OCI-LY3 (cell line): ENCODE measurements around the gene PHKB.

ENCODE experiments used
- H2AFZ ChIP-seq: fragments of 200-600, 300-600 bp; shearing (Covaris generic); 2 replicates; pipeline ENCODE4 v1.6.0; 2014; ENCODE audit warnings: antibody characterized with exemption, low read depth, low read length
- H3K27ac ChIP-seq: fragments of 200-600, 300-600 bp; sonication (generic); 2 replicates; pipeline ENCODE4 v1.5.1; 2014; ENCODE audit warnings: mild to moderate bottlenecking, low read length, moderate library complexity, mixed read lengths
- H3K27me3 ChIP-seq: fragments of 200-600, 300-600 bp; sonication (generic); 2 replicates; pipeline ENCODE4 v1.6.1; 2014; ENCODE audit warnings: low read depth, low read length, mixed read lengths
- H3K36me3 ChIP-seq: fragments of 200-600, 300-600 bp; sonication (generic); replicated peaks from 2 replicates; pipeline ENCODE3; 2014; ENCODE audit warnings: low read depth, low read length, mixed read lengths
- H3K4me1 ChIP-seq: fragments of 300-600, 200-600 bp; sonication (generic); 2 replicates; pipeline ENCODE4 v1.6.1; 2014; ENCODE audit warnings: low read length, mixed read lengths
- H3K4me2 ChIP-seq: fragments of 200-600, 300-600 bp; sonication (generic); 2 replicates; pipeline ENCODE4 v1.6.1; 2014; ENCODE audit warnings: low read length, mixed read lengths
- H3K4me3 ChIP-seq: fragments of 300-600, 200-600 bp; sonication (generic); 2 replicates; pipeline ENCODE4 v1.5.1; 2014; ENCODE audit warnings: antibody characterized with exemption, mild to moderate bottlenecking, low read length, moderate library complexity
- H3K79me2 ChIP-seq: fragments of 300-600, 200-600 bp; shearing (Covaris generic); 2 replicates; pipeline ENCODE4 v1.6.1; 2014; ENCODE audit warnings: mild to moderate bottlenecking, low read length, mixed read lengths
- H3K9ac ChIP-seq: fragments of 300-600, 200-600 bp; shearing (Covaris generic); 2 replicates; pipeline ENCODE4 v1.6.0; 2014; ENCODE audit warnings: mild to moderate bottlenecking, low read length, moderate library complexity
- H3K9me3 ChIP-seq: fragments of 200-600, 300-600 bp; shearing (Covaris generic); 2 replicates; pipeline ENCODE4 v1.6.1; 2014; ENCODE audit warnings: low read length, mixed read lengths; ENCODE audit not compliant: insufficient read depth
- H4K20me1 ChIP-seq: fragments of 200-600, 300-600 bp; sonication (generic); 2 replicates; pipeline ENCODE4 v1.6.1; 2016; ENCODE audit warnings: low read length, mixed read lengths; ENCODE audit not compliant: insufficient read depth
- EZH2phosphoT487 ChIP-seq: fragments of 200-600 bp; shearing (Covaris generic); IDR thresholded peaks from 2 replicates; pipeline ENCODE4 v1.6.1; 2018; ENCODE audit warnings: antibody characterized with exemption, mixed run types, low read depth
- TF ChIP-seq, protein P1 (sequence below): fragments of 200-600, 300-600 bp; sonication (generic); IDR thresholded peaks from 2 replicates; pipeline ENCODE4 v1.5.1; 2014; ENCODE audit warnings: antibody characterized with exemption, low read length, low read depth

PHKB gene

DNA sequence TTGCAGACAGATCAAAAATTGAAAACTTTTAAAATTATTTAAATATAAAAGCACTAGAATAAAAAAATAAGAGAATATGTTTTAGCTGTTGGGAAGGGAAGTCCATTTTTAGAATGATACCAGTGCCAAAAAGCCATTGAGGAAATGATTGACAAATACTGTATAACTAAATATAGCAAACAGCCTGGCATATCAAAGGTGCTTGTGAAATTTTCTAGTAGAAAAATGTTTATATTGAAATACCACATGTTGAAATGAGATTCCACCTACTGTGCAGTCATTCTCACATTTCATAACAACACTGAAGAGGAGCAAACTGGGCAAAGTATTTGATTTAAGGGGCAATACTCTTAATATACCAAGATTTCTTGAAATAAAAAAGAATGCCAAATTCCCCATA, 183.5 kb downstream of the PHKB start:
- no peaks in the 10 kb centered on the region for H3K36me3 ChIP-seq
- no peaks in the 10 kb centered on the region for H3K9me3 ChIP-seq
- no peak overlapping the region for H3K9ac ChIP-seq
- no peaks in the 10 kb centered on the region for H3K27me3 ChIP-seq
- no peak overlapping the region for H2AFZ ChIP-seq
- no peaks in the 10 kb centered on the region for H3K79me2 ChIP-seq
- no peak overlapping the region for H3K4me3 ChIP-seq
- H3K4me1 ChIP-seq, result no peaks in the 10 kb centered on the region
- no peak overlapping the region for H3K27ac ChIP-seq
- TF ChIP-seq, protein P1, sequence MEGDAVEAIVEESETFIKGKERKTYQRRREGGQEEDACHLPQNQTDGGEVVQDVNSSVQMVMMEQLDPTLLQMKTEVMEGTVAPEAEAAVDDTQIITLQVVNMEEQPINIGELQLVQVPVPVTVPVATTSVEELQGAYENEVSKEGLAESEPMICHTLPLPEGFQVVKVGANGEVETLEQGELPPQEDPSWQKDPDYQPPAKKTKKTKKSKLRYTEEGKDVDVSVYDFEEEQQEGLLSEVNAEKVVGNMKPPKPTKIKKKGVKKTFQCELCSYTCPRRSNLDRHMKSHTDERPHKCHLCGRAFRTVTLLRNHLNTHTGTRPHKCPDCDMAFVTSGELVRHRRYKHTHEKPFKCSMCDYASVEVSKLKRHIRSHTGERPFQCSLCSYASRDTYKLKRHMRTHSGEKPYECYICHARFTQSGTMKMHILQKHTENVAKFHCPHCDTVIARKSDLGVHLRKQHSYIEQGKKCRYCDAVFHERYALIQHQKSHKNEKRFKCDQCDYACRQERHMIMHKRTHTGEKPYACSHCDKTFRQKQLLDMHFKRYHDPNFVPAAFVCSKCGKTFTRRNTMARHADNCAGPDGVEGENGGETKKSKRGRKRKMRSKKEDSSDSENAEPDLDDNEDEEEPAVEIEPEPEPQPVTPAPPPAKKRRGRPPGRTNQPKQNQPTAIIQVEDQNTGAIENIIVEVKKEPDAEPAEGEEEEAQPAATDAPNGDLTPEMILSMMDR, result no peak
- TF ChIP-seq EZH2phosphoT487, result no peak
- no peak overlapping the region for H3K4me2 ChIP-seq
- no peaks in the 10 kb centered on the region for H4K20me1 ChIP-seq

DNA sequence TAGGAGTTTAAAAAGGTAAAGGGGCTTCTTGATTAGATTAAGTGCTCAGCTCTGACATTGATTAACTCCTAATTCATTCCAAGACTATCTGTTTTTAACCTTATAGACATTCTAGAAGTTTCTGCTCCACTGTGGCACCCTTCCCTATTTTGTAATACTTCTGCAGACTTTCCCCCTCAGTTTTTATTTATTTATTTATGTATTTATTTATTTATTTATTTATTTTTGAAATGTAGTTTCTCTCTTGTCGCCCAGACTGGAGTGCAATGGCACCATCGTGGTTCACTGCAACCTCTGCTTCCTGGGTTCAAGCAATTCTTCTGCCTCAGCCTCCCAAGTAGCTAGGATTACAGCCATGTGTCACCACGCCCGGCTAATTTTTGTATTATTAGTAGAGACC, 185.8 kb downstream of the PHKB start:
- H3K9me3 ChIP-seq, result no peaks in the 10 kb centered on the region
- H3K36me3 ChIP-seq, result no peaks in the 10 kb centered on the region
- TF ChIP-seq EZH2phosphoT487, result no peak
- TF ChIP-seq, protein P1, result no peak
- H3K4me2 ChIP-seq, result no peak overlapping the region
- no peaks in the 10 kb centered on the region for H3K27me3 ChIP-seq
- H4K20me1 ChIP-seq, result no peaks in the 10 kb centered on the region
- H3K9ac ChIP-seq, result no peak overlapping the region
- H3K27ac ChIP-seq, result no peak overlapping the region
- H3K4me3 ChIP-seq, result no peak overlapping the region
- no peaks in the 10 kb centered on the region for H3K4me1 ChIP-seq
- H3K79me2 ChIP-seq, result no peaks in the 10 kb centered on the region
- no peak overlapping the region for H2AFZ ChIP-seq

DNA sequence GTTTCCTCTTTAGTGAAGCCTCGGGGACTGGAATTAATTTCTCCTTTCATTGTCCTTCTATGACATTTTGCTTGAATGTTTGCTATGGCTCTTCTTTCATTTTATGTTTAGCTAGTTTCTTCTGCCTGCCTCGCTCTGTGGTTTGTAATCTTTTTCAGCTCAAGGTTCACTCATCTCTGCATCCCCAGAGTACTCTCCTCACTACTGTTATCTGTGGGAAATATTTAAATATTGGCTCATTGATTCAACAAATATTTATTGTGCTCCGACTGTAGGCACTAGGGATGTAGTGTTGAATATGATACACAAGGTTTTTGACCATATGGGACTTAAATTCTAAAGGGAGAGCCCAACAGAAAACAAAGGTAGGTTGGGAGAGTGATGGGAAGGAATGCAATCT, 195.9 kb downstream of the PHKB start:
- Histone ChIP-seq H3K27me3 (no peaks in the 10 kb centered on the region), H3K4me2 (no peak overlapping the region), H3K4me1 (no peaks in the 10 kb centered on the region), H3K9ac (no peak overlapping the region), H2AFZ (no peak overlapping the region), H3K36me3 (peaks cover 4% of the 10 kb centered on the region), H3K9me3 (no peaks in the 10 kb centered on the region), H3K4me3 (no peak overlapping the region), H4K20me1 (no peaks in the 10 kb centered on the region), H3K27ac (no peak overlapping the region), H3K79me2 (no peaks in the 10 kb centered on the region)
- TF ChIP-seq, protein P1, result no peak
- no peak for TF ChIP-seq EZH2phosphoT487

DNA sequence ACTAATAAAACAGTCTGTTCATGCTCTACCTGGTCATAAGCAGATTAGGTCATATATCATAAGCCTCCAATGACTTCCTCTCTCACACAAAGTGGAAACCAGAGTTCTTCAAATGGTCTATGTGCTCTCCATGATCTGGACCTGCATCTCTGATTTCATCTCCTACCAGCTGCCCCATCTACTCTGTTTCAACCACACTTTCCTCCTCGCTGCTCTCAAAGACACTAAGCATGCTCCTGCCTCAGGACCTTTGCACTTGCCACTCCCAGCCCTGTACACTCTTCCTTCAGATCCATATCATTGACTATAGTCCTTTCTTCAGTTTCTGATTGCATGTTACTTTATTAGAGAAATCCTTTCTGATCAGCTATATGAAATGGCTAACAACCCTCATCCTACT, 196.8 kb downstream of the PHKB start:
- Histone ChIP-seq H3K27ac (no peak overlapping the region), H3K27me3 (no peaks in the 10 kb centered on the region), H3K36me3 (peaks cover 4% of the 10 kb centered on the region), H3K9ac (no peak overlapping the region), H2AFZ (no peak overlapping the region), H3K4me2 (no peak overlapping the region), H3K9me3 (no peaks in the 10 kb centered on the region), H4K20me1 (no peaks in the 10 kb centered on the region), H3K4me1 (no peaks in the 10 kb centered on the region), H3K79me2 (no peaks in the 10 kb centered on the region), H3K4me3 (no peak overlapping the region)
- no peak for TF ChIP-seq EZH2phosphoT487
- TF ChIP-seq, protein P1, result no peak
